ENCODE results near the gene ADAM11.

The ADAM11 gene

DNA sequence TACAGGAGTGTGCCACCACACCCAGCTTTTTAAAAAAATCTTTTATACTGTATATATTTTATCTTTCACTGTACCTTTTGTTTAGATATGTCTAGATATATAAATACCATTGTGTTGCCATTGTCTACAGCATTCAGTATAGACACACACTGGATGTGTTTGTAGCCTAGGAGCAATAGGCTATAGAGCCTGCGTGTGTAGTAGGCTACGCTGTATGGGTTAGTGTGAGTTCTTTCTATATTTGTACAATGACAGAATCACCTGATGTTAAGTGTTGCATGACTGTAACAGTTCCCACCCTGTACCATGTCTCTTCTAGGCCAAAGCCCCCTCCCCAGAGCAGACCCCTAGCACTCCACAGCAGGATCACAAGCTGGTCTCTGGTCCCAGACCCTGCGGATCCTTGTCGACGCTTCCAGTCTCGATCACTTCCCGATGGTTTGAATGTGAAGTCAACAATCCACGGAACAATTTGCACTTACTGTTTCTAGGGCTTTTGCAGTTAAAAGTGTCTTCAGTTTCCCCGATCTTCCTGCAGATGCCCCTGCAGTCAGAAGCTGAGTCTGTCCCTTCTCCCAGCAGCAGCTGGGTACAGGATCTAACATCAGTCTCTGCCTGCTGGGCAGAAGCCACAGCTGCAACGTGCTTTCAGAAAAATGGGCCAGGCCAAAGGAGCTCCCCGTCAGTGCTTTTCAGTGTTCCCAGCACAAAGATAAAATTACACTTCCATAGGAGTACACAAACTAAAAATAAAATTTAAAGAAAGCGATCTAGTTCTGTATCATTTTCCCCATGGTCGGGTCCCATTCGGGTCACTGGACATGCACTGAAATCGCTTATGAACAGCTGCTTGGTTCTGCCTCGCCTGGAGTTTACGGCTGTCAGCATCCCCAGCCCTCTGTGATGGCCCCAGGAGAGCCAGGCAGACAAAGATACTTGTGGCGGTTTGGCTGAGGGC is 35.4 kb downstream of the ADAM11 start:
- TF ChIP-seq, protein P1, sequence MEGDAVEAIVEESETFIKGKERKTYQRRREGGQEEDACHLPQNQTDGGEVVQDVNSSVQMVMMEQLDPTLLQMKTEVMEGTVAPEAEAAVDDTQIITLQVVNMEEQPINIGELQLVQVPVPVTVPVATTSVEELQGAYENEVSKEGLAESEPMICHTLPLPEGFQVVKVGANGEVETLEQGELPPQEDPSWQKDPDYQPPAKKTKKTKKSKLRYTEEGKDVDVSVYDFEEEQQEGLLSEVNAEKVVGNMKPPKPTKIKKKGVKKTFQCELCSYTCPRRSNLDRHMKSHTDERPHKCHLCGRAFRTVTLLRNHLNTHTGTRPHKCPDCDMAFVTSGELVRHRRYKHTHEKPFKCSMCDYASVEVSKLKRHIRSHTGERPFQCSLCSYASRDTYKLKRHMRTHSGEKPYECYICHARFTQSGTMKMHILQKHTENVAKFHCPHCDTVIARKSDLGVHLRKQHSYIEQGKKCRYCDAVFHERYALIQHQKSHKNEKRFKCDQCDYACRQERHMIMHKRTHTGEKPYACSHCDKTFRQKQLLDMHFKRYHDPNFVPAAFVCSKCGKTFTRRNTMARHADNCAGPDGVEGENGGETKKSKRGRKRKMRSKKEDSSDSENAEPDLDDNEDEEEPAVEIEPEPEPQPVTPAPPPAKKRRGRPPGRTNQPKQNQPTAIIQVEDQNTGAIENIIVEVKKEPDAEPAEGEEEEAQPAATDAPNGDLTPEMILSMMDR (IDR thresholded peaks at IDR 0.05; ENCODE audit: low read depth, low read length): no peak
- H3K4me3 ChIP-seq (ENCODE audit: low read depth, low read length): no peak overlapping the region

DNA sequence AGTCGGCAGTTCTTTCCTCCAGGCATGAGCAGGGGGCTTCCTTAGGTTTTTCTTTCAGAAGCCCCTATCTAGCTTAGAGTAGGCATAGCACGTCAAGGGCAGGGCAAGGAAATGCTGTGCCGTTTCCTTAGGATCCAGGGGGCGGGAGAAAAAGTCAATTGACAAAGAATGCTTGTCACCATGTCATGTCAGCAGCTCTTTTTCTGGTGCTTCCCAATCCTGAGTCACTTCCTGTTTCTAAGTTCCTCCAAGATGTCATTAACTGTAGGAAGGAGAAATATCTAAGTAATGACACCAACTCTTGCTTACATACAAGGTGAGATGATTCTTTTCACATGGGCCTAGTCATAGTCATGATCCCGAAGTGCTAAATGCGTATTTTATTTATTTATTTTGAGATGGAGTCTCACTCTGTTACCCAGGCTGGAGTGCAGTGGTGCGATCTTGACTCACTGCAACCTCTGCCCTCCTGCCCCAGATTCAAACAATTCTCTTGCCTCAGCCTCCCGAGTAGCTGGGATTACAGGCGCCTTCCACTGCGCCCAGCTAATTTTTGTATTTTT is 36.1 kb downstream of the ADAM11 start:
- TF ChIP-seq, protein P1 (IDR thresholded peaks at IDR 0.05; ENCODE audit: low read depth, low read length): no peak
- H3K4me3 ChIP-seq (ENCODE audit: low read depth, low read length): no peak overlapping the region

DNA sequence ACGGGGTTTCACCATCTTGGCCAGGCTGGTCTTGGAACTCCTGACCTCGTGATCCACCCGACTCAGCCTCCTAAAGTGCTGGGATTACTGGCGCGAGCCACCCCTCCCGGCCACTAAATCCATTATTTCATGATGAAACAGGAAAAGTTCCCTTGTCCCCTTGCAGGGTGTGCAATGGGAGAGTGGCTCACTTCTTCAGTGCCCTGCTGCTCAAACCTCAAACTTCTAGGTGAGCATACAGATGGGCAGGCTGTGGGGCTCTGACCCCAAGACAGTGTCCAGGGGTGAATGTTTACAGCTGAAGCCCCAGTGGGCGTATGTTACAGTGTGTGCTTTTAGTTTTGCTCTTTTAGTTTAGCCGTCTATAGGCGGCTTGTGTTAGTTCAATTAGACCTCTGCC is 36.6 kb downstream of the ADAM11 start:
- TF ChIP-seq, protein P1 (IDR thresholded peaks at IDR 0.05; ENCODE audit: low read depth, low read length): no peak
- no peak overlapping the region for H3K4me3 ChIP-seq (ENCODE audit: low read depth, low read length)

DNA sequence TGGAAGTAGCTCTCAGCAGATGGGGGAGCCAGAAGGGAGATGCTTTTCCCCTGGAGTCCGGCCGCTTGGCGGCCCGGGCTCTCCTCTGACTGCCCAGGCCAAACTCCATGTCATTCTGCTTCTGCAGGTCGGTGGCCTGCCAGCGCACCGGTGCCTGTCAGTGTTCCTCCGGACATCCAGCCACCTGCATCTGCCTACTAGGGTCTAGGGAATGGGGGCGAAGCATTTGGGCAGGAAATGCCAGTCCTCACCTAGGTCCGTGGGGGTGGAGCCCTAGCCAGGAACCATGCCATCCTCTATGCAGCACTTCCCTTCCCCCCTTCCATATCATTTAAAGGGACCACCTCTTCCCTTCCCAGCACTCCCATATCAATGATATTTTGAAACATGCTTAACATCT is 37.1 kb downstream of the ADAM11 start:
- no peak overlapping the region for H3K4me3 ChIP-seq (ENCODE audit: low read depth, low read length)
- TF ChIP-seq, protein P1 (IDR thresholded peaks at IDR 0.05; ENCODE audit: low read depth, low read length): no peak

DNA sequence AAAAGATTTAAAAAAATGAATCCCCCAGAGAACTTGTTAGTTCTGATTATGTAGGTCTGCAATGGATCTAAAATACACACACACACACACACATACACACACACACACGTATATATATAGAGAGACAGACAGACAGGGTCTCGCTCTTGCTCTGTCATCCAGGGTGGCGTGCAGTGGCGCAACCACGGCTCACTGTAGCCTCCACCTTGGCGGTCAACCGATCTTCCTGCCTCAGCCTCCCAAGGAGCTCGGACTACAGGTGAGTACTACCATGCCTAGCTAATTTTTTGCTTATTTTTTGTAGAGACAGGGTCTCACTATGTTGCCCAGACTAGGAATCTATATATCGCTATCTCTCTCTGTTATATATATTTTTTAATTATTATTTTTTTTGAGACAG is 37.9 kb downstream of the ADAM11 start:
- no peak overlapping the region for H3K4me3 ChIP-seq (ENCODE audit: low read depth, low read length)
- TF ChIP-seq, protein P1 (IDR thresholded peaks at IDR 0.05; ENCODE audit: low read depth, low read length): no peak

DNA sequence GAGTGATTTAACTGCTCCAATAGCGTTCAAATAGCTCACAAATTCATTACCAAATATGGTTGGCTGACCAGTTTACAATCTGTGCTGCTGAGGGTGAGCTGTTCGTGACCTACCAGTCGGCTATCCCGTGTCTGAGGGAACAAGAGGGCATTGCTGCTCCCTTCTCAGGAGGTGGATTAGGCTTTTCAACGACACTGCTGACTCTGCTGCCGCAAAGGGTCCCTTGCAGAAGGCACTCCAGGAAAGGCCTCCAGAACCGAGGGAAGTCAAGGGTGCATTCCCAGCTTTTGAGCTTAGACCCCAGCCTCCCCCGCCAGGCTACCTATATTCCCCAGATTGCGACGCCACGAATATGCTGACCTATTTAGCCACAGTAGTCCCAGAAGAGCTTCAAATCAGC is 39.0 kb downstream of the ADAM11 start:
- no peak overlapping the region for H3K4me3 ChIP-seq (ENCODE audit: low read depth, low read length)
- TF ChIP-seq, protein P1 (IDR thresholded peaks at IDR 0.05; ENCODE audit: low read depth, low read length): no peak

DNA sequence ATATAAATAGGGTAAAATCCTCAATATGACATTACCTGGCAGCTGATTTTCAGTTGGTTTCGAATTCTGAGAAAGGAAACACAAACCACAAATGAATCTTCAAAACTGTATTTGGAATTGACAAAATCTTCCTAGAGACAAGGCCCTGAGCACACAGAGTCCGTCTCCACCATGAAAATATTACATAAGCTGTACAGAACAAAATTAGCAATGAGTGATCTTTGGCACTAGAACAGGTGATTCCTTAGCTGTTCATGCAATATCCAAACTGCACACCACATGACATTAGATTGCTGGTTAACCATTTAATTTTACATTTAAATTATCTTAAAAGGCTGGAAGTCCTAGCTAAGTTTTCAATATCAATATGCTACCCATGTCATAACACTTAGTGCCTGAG is 39.6 kb downstream of the ADAM11 start:
- H3K4me3 ChIP-seq (ENCODE audit: low read depth, low read length): no peak overlapping the region
- TF ChIP-seq, protein P1 (IDR thresholded peaks at IDR 0.05; ENCODE audit: low read depth, low read length): no peak

Measured in WI38 (cell line).